KMS-11 (cell line): ENCODE data around the gene ZNHIT2.

Source experiments
- H2AFZ ChIP-seq: fragments of 200-600 bp; sonication (generic); 2 replicates; pipeline ENCODE4 v1.6.1; 2016; ENCODE audit warnings: antibody characterized with exemption, mixed run types, low read depth
- H3K27ac ChIP-seq: fragments of 200-600 bp; sonication (generic); 2 replicates; pipeline ENCODE4 v1.6.1; 2016; ENCODE audit warnings: mild to moderate bottlenecking, mixed run types
- H3K27me3 ChIP-seq: fragments of 200-600 bp; sonication (generic); 2 replicates; pipeline ENCODE4 v1.6.1; 2017; ENCODE audit warnings: mild to moderate bottlenecking, low read depth, mixed run types, moderate library complexity; ENCODE audit not compliant: insufficient read depth
- H3K36me3 ChIP-seq: fragments of 200-600 bp; sonication (generic); 2 replicates; pipeline ENCODE4 v1.6.1; 2017; ENCODE audit warnings: mild to moderate bottlenecking, mixed run types; ENCODE audit not compliant: insufficient read depth
- H3K4me1 ChIP-seq: fragments of 200-600 bp; sonication (generic); 2 replicates; pipeline ENCODE4 v1.6.1; 2016; ENCODE audit warnings: mild to moderate bottlenecking, low read depth, mixed run types; ENCODE audit not compliant: poor library complexity, severe bottlenecking
- H3K4me2 ChIP-seq: fragments of 200-600 bp; sonication (generic); 2 replicates; pipeline ENCODE4 v1.7.0; 2016; ENCODE audit warnings: mild to moderate bottlenecking, mixed run types
- H3K4me3 ChIP-seq: fragments of 200-600 bp; sonication (generic); IDR thresholded peaks from 2 replicates; pipeline ENCODE4 v1.6.1; 2017; ENCODE audit warnings: low read depth, low read length, mixed read lengths; ENCODE audit not compliant: insufficient read depth
- H3K79me2 ChIP-seq: fragments of 200-600 bp; sonication (generic); 2 replicates; pipeline ENCODE4 v1.6.1; 2016; ENCODE audit warnings: low read depth, mixed run types; ENCODE audit not compliant: insufficient read depth
- H3K9ac ChIP-seq: fragments of 200-600 bp; sonication (generic); 2 replicates; pipeline ENCODE4 v1.6.1; 2016; ENCODE audit warnings: mild to moderate bottlenecking, mixed run types
- H4K20me1 ChIP-seq: fragments of 200-600 bp; sonication (generic); 2 replicates; pipeline ENCODE4 v1.6.1; 2016; ENCODE audit warnings: mild to moderate bottlenecking, mixed run types; ENCODE audit not compliant: insufficient read depth
- TF ChIP-seq, protein P1 (sequence below): fragments of 200-600 bp; sonication (generic); conservative IDR thresholded peaks from 2 replicates; pipeline ENCODE4 v1.6.1; 2017; ENCODE audit warnings: low read depth, mild to moderate bottlenecking, antibody characterized with exemption, low read length, moderate library complexity, mixed read lengths

The ZNHIT2 gene

DNA sequence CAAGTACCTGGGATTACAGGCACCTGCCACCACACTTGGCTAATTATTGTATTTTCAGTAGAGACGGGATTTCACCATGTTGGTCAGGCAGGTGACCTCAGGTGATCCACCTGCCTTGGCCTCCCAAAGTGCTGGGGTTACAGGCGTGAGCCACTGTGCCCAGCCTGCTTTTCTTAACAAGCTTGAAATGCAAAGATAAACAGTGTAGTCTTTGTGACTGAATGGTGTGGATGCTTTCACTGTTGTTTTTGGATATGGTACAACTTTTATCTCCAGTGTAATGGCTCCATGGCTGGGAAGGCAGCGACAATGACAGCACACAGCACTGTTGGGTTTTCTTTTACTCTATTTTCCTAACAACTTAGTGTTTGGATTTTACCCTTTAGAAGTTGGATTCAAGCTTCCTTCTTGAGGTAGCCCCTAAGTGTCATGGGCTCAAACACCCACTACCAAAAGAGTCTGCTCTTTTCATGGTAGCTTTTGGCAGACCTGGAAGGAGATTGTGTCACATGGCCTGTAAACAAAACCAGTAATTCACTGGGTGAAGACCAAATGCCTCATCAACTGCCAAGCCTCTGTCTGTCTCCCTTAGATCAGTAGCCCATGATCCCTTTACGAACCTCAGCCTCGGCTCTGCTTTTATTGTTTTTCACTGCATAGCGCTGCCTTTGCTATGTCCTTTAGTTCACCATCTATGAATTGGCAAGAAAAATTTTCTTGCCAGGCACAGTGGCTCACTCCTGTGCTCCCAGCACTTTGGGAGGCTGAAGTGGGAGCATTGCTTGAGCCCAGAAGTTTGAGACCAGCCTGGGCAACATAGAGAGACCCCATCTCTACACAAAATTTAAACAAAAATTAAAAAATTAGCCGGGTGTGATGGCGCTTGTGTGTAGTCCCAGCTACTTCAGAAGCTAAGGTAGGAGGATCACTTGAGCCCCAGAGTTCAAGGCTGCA is 15.1 kb downstream of the ZNHIT2 start:
- Histone ChIP-seq H3K4me2 (no peak overlapping the region), H3K27ac (no peak overlapping the region), H3K4me1 (peaks cover 27% of the 10 kb centered on the region), H3K4me3 (no peak overlapping the region), H3K36me3 (no peaks in the 10 kb centered on the region), H3K79me2 (peaks cover 24% of the 10 kb centered on the region; the same call in 1 of the 2 replicates), H2AFZ (no peak overlapping the region), H3K9ac (no peak overlapping the region), H3K27me3 (no peaks in the 10 kb centered on the region), H4K20me1 (no peaks in the 10 kb centered on the region)
- TF ChIP-seq, protein P1, sequence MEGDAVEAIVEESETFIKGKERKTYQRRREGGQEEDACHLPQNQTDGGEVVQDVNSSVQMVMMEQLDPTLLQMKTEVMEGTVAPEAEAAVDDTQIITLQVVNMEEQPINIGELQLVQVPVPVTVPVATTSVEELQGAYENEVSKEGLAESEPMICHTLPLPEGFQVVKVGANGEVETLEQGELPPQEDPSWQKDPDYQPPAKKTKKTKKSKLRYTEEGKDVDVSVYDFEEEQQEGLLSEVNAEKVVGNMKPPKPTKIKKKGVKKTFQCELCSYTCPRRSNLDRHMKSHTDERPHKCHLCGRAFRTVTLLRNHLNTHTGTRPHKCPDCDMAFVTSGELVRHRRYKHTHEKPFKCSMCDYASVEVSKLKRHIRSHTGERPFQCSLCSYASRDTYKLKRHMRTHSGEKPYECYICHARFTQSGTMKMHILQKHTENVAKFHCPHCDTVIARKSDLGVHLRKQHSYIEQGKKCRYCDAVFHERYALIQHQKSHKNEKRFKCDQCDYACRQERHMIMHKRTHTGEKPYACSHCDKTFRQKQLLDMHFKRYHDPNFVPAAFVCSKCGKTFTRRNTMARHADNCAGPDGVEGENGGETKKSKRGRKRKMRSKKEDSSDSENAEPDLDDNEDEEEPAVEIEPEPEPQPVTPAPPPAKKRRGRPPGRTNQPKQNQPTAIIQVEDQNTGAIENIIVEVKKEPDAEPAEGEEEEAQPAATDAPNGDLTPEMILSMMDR: no peak

DNA sequence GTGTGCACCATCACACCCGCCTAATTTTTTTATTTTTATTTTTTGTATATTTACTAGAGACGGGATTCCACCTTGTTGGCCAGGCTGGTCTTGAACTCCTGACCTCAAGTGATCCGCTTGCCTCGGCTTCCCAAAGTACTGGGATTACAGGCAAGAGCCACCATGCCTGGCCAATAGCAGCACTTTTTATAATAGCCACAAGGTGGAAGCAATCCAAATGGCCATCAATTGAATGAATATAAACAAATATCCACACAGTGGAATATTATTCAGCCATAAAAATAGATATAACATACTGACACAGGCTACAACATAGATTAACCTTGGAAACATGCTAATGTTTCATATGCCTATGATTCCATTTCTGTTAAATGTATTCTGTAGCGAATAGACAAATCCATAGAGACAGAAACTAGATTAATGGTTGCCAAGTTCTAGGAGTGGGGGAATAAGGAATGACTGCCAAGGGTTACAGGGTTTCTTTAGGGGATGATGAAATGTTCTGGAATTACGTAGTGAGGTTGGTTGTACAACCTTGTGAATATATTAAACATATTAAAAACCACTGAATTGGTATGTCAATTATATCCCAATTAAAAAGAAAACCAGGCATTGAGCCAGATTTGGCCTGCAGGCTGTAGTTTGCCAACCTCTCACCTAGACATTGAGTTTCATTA is 16.7 kb downstream of the ZNHIT2 start:
- no peaks in the 10 kb centered on the region for H3K27me3 ChIP-seq
- no peak overlapping the region for H3K4me2 ChIP-seq
- peaks cover 31% of the 10 kb centered on the region; the same call in 1 of the 2 replicates for H3K79me2 ChIP-seq
- no peak overlapping the region for H3K27ac ChIP-seq
- H3K4me3 ChIP-seq: no peak overlapping the region
- H4K20me1 ChIP-seq: no peaks in the 10 kb centered on the region
- H3K36me3 ChIP-seq: no peaks in the 10 kb centered on the region
- H3K4me1 ChIP-seq: peaks cover 35% of the 10 kb centered on the region
- H2AFZ ChIP-seq: no peak overlapping the region
- H3K9ac ChIP-seq: no peak overlapping the region
- TF ChIP-seq, protein P1: peak; percentile 35; the same call in 1 of the 2 replicates

DNA sequence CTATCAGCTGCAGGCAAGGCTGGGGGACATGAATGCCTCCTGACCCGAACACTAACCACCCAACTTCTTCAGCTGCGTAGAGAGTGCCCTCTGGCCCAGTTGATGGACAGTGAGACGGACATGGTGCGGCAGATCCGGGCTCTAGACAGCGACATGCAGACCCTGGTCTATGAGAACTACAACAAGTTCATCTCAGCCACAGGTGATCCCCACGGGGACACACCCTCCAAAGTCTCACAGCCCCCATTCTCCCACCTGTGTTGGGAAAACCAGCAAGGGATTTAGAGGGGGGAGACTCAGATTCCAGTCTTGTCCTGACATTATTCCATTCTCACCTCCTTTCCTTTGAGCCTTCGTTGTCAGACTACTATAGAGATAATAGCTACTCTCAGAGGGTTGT is 20.6 kb downstream of the ZNHIT2 start:
- Histone ChIP-seq H3K9ac (no peak overlapping the region; the same call in 1 of the 2 replicates), H3K27ac (peak overlapping the region; percentile 23; the same call in 1 of the 2 replicates)

More for the DNA sequence above, 20.6 kb downstream of the ZNHIT2 start:
- no peak overlapping the region for H3K4me3 ChIP-seq
- H4K20me1 ChIP-seq: no peaks in the 10 kb centered on the region
- TF ChIP-seq, protein P1: no peak
- H3K4me2 ChIP-seq: peak overlapping the region; percentile 49
- no peaks in the 10 kb centered on the region for H3K36me3 ChIP-seq
- H2AFZ ChIP-seq: no peak overlapping the region
- H3K4me1 ChIP-seq: peaks cover 56% of the 10 kb centered on the region
- H3K79me2 ChIP-seq: peaks cover 31% of the 10 kb centered on the region; the same call in 1 of the 2 replicates
- no peaks in the 10 kb centered on the region for H3K27me3 ChIP-seq
